Occipital lobe (tissue), 2 donors: ENCODE data around the gene AGBL4. TPM values are rescaled to one million over a fixed set of nuclear protein-coding genes. Genes with fewer than 3 reads are reported as not detected.

Source experiments
- DNase-seq: peaks from one replicate; lab custom pipeline; 2025; lab: John Stamatoyannopoulos, UW
- total RNA-seq: library from RNA; depleted of rRNA; stranded (reverse); fragments of >200 nt; gene quantifications from one replicate; pipeline ENCODE4 v1.2.3, GENCODE V29; 2014

The AGBL4 gene
- total RNA-seq, 1 donor from 2014 or later, result 3.4 TPM

GRCh38 chr1:48898894-48899293 lies 1124.9 kb downstream of the AGBL4 start:
- DNase-seq, result no peak

GRCh38 chr1:48889615-48890014 lies 1134.1 kb downstream of the AGBL4 start:
- no peak for DNase-seq

- no peak for DNase-seq
Measured at GRCh38 chr1:48889082-48889481, 1134.7 kb downstream of the AGBL4 start.

GRCh38 chr1:48887796-48888195 lies 1136.0 kb downstream of the AGBL4 start:
- DNase-seq, result no peak

- no peak for DNase-seq
Measured at GRCh38 chr1:48882020-48882419, 1141.7 kb downstream of the AGBL4 start.

- peak; percentile 17 for DNase-seq
Measured at GRCh38 chr1:48878191-48878940, 1145.4 kb downstream of the AGBL4 start.

- DNase-seq, result no peak
Measured at GRCh38 chr1:48876330-48876785, 1147.4 kb downstream of the AGBL4 start.

GRCh38 chr1:48875552-48876329 lies 1148.0 kb downstream of the AGBL4 start:
- DNase-seq, result no peak

GRCh38 chr1:48873944-48874343 lies 1149.8 kb downstream of the AGBL4 start:
- DNase-seq, result peak; percentile 33

GRCh38 chr1:48870596-48870995 lies 1153.2 kb downstream of the AGBL4 start:
- DNase-seq, result no peak

- DNase-seq, result no peak
Measured at GRCh38 chr1:48869116-48869893, 1154.4 kb downstream of the AGBL4 start.

- DNase-seq, result no peak
Measured at GRCh38 chr1:48864913-48865312, 1158.8 kb downstream of the AGBL4 start.

- no peak for DNase-seq
Measured at GRCh38 chr1:48859456-48859855, 1164.3 kb downstream of the AGBL4 start.

GRCh38 chr1:48858200-48858920 lies 1165.4 kb downstream of the AGBL4 start:
- DNase-seq, result no peak

GRCh38 chr1:48853006-48853405 lies 1170.7 kb downstream of the AGBL4 start:
- DNase-seq, result peak; percentile 4

- no peak for DNase-seq
Measured at GRCh38 chr1:48851638-48852037, 1172.1 kb downstream of the AGBL4 start.

GRCh38 chr1:48848035-48848434 lies 1175.7 kb downstream of the AGBL4 start:
- DNase-seq, result no peak

- no peak for DNase-seq
Measured at GRCh38 chr1:48846441-48846840, 1177.3 kb downstream of the AGBL4 start.

GRCh38 chr1:48844187-48844586 lies 1179.6 kb downstream of the AGBL4 start:
- no peak for DNase-seq

- DNase-seq, result no peak
Measured at GRCh38 chr1:48841966-48842365, 1181.8 kb downstream of the AGBL4 start.

GRCh38 chr1:48841461-48841860 lies 1182.3 kb downstream of the AGBL4 start:
- no peak for DNase-seq
